HL-60 (cell line): ENCODE results near the gene ARHGAP23.

Experiments
- POLR2AphosphoS5 ChIP-seq: IDR thresholded peaks from 2 replicates; pipeline ENCODE4 v1.6.1; 2012; ENCODE audit warnings: low read depth
- TF ChIP-seq, protein P1 (sequence below): IDR thresholded peaks from one replicate; pipeline ENCODE4 v1.5.1; 2011; ENCODE audit warnings: low read length, control low read depth, inconsistent platforms; ENCODE audit not compliant: insufficient read depth

DNA sequence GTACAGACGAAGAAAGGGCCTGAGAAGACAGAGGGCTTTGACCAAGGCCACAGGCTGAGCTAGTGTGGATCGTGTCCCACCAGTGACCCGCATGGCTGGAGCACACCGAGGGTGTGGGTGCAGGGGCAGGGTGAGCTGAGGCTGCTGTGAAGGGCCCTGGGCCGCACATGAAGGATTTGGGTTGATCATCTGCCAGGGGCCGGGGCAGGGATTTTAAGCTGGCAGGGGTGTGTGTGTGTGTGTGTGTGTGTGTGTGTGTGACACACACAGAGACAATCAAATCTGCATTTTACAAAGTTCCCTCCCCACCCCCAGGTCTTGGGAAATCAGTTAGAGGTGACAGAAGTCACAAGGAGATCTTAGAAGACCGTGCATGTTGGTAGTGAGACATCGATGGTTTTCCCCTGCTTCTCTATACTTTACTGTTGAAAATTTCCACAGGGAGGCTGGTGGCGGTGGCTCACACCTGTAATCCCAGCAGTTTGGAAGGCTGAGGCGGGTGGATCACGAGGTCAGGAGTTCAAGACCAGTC, 112.3 kb downstream of the ARHGAP23 start:
- TF ChIP-seq, protein P1, sequence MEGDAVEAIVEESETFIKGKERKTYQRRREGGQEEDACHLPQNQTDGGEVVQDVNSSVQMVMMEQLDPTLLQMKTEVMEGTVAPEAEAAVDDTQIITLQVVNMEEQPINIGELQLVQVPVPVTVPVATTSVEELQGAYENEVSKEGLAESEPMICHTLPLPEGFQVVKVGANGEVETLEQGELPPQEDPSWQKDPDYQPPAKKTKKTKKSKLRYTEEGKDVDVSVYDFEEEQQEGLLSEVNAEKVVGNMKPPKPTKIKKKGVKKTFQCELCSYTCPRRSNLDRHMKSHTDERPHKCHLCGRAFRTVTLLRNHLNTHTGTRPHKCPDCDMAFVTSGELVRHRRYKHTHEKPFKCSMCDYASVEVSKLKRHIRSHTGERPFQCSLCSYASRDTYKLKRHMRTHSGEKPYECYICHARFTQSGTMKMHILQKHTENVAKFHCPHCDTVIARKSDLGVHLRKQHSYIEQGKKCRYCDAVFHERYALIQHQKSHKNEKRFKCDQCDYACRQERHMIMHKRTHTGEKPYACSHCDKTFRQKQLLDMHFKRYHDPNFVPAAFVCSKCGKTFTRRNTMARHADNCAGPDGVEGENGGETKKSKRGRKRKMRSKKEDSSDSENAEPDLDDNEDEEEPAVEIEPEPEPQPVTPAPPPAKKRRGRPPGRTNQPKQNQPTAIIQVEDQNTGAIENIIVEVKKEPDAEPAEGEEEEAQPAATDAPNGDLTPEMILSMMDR = no peak
- TF ChIP-seq POLR2AphosphoS5 = no peak
